ENCODE data around the gene ANKDD1A. TPM values are rescaled to one million over a fixed set of nuclear protein-coding genes. Genes with fewer than 3 reads are reported as not detected.
A peak's percentile ranks its signal among the peaks of the same experiment; 100 is the strongest.

The ANKDD1A gene
- total RNA-seq, 2 donors from 2014 or later: 3.9 to 5.0 TPM

- intact Hi-C loops (cut with DNase I): no loop called here
- DNase-seq (no peak), ATAC-seq (peak in 1 of 2 donors; percentile 10)
Observed at GRCh38 chr15:64912379-64913325, 950 bp downstream of the ANKDD1A start.

GRCh38 chr15:64915518-64916227 lies 4.0 kb downstream of the ANKDD1A start:
- no peak for ATAC-seq
- DNase-seq: no peak
- intact Hi-C loops (cut with DNase I): no loop called here

- intact Hi-C loops (cut with DNase I): no loop called here
- DNase-seq: no peak
- ATAC-seq: no peak
Observed at GRCh38 chr15:64916365-64916764, 4.7 kb downstream of the ANKDD1A start.

GRCh38 chr15:64917211-64917610 lies 5.5 kb downstream of the ANKDD1A start:
- ATAC-seq (no peak), DNase-seq (no peak)
- intact Hi-C loops (cut with DNase I): no loop called here

GRCh38 chr15:64919721-64920120 lies 8.0 kb downstream of the ANKDD1A start:
- no peak for ATAC-seq
- intact Hi-C loops (cut with DNase I): no loop called here
- no peak for DNase-seq

GRCh38 chr15:64921711-64922110 lies 10.0 kb downstream of the ANKDD1A start:
- ATAC-seq (peak in 1 of 2 donors; percentile 59), DNase-seq (no peak)
- intact Hi-C loops (cut with DNase I): no loop called here

- ATAC-seq (no peak), DNase-seq (no peak)
- intact Hi-C loops (cut with DNase I): no loop called here
Observed at GRCh38 chr15:64923546-64923945, 11.8 kb downstream of the ANKDD1A start.

- no peak for ATAC-seq
- DNase-seq: no peak
- intact Hi-C loops (cut with DNase I): no loop called here
Observed at GRCh38 chr15:64925335-64926330, 13.9 kb downstream of the ANKDD1A start.

- ATAC-seq: no peak
- intact Hi-C loops (cut with DNase I): no loop called here
Observed at GRCh38 chr15:64926661-64927060, 15.0 kb downstream of the ANKDD1A start.

GRCh38 chr15:64928626-64929220 lies 17.0 kb downstream of the ANKDD1A start:
- ATAC-seq: no peak
- DNase-seq: no peak
- intact Hi-C loops (cut with DNase I): no loop called here

More at GRCh38 chr15:64926661-64927060, 15.0 kb downstream of the ANKDD1A start:
- no peak for DNase-seq

- ATAC-seq (no peak), DNase-seq (no peak)
- intact Hi-C loops (cut with DNase I): no loop called here
Observed at GRCh38 chr15:64930019-64930652, 18.4 kb downstream of the ANKDD1A start.

GRCh38 chr15:64930778-64931371 lies 19.2 kb downstream of the ANKDD1A start:
- ATAC-seq (peak in 1 of 2 donors; percentile 47), DNase-seq (no peak)
- intact Hi-C loops (cut with DNase I): no loop called here

- no peak for ATAC-seq
- intact Hi-C loops (cut with DNase I): no loop called here
Observed at GRCh38 chr15:64931381-64931780, 19.7 kb downstream of the ANKDD1A start.

GRCh38 chr15:64934023-64934422 lies 22.3 kb downstream of the ANKDD1A start:
- intact Hi-C loops (cut with DNase I): no loop called here
- no peak for DNase-seq
- no peak for ATAC-seq

More at GRCh38 chr15:64931381-64931780, 19.7 kb downstream of the ANKDD1A start:
- DNase-seq: no peak

- DNase-seq (no peak), ATAC-seq (peak; percentile 48 to 90)
- intact Hi-C loops (cut with DNase I): no loop called here
Observed at GRCh38 chr15:64938192-64938591, 26.5 kb downstream of the ANKDD1A start.

GRCh38 chr15:64942356-64942755 lies 30.7 kb downstream of the ANKDD1A start:
- DNase-seq (no peak), ATAC-seq (peak in 1 of 2 donors; percentile 73)
- intact Hi-C loops (cut with DNase I): no loop called here

GRCh38 chr15:64943512-64944225 lies 32.0 kb downstream of the ANKDD1A start:
- intact Hi-C loops (cut with DNase I): no loop called here
- no peak for ATAC-seq
- no peak for DNase-seq
